Measurements from ENCODE around the gene MACC1. TPM values are rescaled to one million over a fixed set of nuclear protein-coding genes. Genes with fewer than 3 reads are reported as not detected.

Gene MACC1
- total RNA-seq (1 to 10 TPM in 1 of 2 donors, under 1 TPM in 1; 0.93 to 1.0 TPM), polyA plus RNA-seq (under 1 TPM; 0.02 to 0.07 TPM)

- Histone ChIP-seq H3K4me3 (ENCODE audit: low read depth in 1 of 3, low read length in 3 of 3) (no peak within 1 kb of the TSS), H3K27ac (ENCODE audit: low read depth in 1 of 2, low read length in 2 of 2) (no peak within 1 kb of the TSS), H3K9ac (ENCODE audit: low read depth in 1 of 2, low read length in 2 of 2) (no peak within 1 kb of the TSS), H3K27me3 (ENCODE audit: control insufficient read depth in 4 of 4, insufficient read depth in 4 of 4, low read length in 3 of 4) (no peaks in the 10 kb centered on the region), H3K36me3 (ENCODE audit: control insufficient read depth in 4 of 4, insufficient read depth in 3 of 4, low read depth in 1 of 4, low read length in 3 of 4) (no peaks in the 10 kb centered on the region), H3K9me3 (ENCODE audit: control insufficient read depth in 4 of 4, low read length in 3 of 4) (no peaks in the 10 kb centered on the region), H3K4me1 (ENCODE audit: control insufficient read depth in 4 of 4, insufficient read depth in 4 of 4, low read length in 3 of 4) (peaks cover 0 to 3% (median under 1%) of the 10 kb centered on the region in 4 donors)
- no peak for DNase-seq (ENCODE audit: low spot score)
- TF ChIP-seq EGR1 (IDR thresholded peaks at IDR 0.05; ENCODE audit: low read depth in 2 of 2) (no peak), SP1 (IDR thresholded peaks at IDR 0.05) (peak; percentile 14)
- 26% methylated on average over 6 of the region's 6 CpGs for WGBS
Observed at GRCh38 chr7:20217193-20217948, at the start of gene MACC1. Gene MACC1 (minus strand): TSS chr7:20217384. CDS start chr7:20161862, 55,522 bp downstream.

GRCh38 chr7:20264623-20265022 lies 47.4 kb upstream of the MACC1 start:
- Histone ChIP-seq H3K36me3 (ENCODE audit: control insufficient read depth in 4 of 4, insufficient read depth in 3 of 4, low read depth in 1 of 4, low read length in 3 of 4) (no peaks in the 10 kb centered on the region), H3K9me3 (ENCODE audit: control insufficient read depth in 4 of 4, low read length in 3 of 4) (no peaks in the 10 kb centered on the region), H3K4me3 (ENCODE audit: low read depth in 1 of 3, low read length in 3 of 3) (no peak overlapping the region), H3K9ac (ENCODE audit: low read depth in 1 of 2, low read length in 2 of 2) (no peak overlapping the region), H3K4me1 (ENCODE audit: control insufficient read depth in 4 of 4, insufficient read depth in 4 of 4, low read length in 3 of 4) (no peaks in the 10 kb centered on the region), H3K27me3 (ENCODE audit: control insufficient read depth in 4 of 4, insufficient read depth in 4 of 4, low read length in 3 of 4) (peaks cover 0 to 3% (median 0%) of the 10 kb centered on the region in 4 donors), H3K27ac (ENCODE audit: low read depth in 1 of 2, low read length in 2 of 2) (no peak overlapping the region)
- TF ChIP-seq RAD21 (IDR thresholded peaks at IDR 0.05) (no peak), JUND (IDR thresholded peaks at IDR 0.05) (no peak), SP1 (IDR thresholded peaks at IDR 0.05) (no peak), REST (IDR thresholded peaks at IDR 0.05) (no peak), YY1 (IDR thresholded peaks at IDR 0.05) (no peak), GABPA (IDR thresholded peaks at IDR 0.05 in 1 of 2, conservative IDR thresholded peaks at IDR 0.05 in 1 of 2) (no peak), FOXA2 (IDR thresholded peaks at IDR 0.05) (no peak), TAF1 (conservative IDR thresholded peaks at IDR 0.05) (no peak)
- TF ChIP-seq, protein P1, sequence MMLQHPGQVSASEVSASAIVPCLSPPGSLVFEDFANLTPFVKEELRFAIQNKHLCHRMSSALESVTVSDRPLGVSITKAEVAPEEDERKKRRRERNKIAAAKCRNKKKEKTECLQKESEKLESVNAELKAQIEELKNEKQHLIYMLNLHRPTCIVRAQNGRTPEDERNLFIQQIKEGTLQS (IDR thresholded peaks at IDR 0.05): no peak
- WGBS: 59% methylated on average over 2 of the region's 2 CpGs
- DNase-seq (ENCODE audit: low spot score): no peak

GRCh38 chr7:20260223-20260622 lies 43.0 kb upstream of the MACC1 start:
- Histone ChIP-seq H3K9me3 (ENCODE audit: control insufficient read depth in 4 of 4, low read length in 3 of 4) (no peaks in the 10 kb centered on the region), H3K27ac (ENCODE audit: low read depth in 1 of 2, low read length in 2 of 2) (no peak overlapping the region), H3K9ac (ENCODE audit: low read depth in 1 of 2, low read length in 2 of 2) (no peak overlapping the region), H3K36me3 (ENCODE audit: control insufficient read depth in 4 of 4, insufficient read depth in 3 of 4, low read depth in 1 of 4, low read length in 3 of 4) (no peaks in the 10 kb centered on the region), H3K27me3 (ENCODE audit: control insufficient read depth in 4 of 4, insufficient read depth in 4 of 4, low read length in 3 of 4) (peaks cover 0 to 5% (median 0%) of the 10 kb centered on the region in 4 donors), H3K4me1 (ENCODE audit: control insufficient read depth in 4 of 4, insufficient read depth in 4 of 4, low read length in 3 of 4) (no peaks in the 10 kb centered on the region), H3K4me3 (ENCODE audit: low read depth in 1 of 3, low read length in 3 of 3) (no peak overlapping the region)
- 68% methylated on average over 1 of the region's 1 CpG for WGBS
- no peak for DNase-seq (ENCODE audit: low spot score)
- TF ChIP-seq, protein P2, sequence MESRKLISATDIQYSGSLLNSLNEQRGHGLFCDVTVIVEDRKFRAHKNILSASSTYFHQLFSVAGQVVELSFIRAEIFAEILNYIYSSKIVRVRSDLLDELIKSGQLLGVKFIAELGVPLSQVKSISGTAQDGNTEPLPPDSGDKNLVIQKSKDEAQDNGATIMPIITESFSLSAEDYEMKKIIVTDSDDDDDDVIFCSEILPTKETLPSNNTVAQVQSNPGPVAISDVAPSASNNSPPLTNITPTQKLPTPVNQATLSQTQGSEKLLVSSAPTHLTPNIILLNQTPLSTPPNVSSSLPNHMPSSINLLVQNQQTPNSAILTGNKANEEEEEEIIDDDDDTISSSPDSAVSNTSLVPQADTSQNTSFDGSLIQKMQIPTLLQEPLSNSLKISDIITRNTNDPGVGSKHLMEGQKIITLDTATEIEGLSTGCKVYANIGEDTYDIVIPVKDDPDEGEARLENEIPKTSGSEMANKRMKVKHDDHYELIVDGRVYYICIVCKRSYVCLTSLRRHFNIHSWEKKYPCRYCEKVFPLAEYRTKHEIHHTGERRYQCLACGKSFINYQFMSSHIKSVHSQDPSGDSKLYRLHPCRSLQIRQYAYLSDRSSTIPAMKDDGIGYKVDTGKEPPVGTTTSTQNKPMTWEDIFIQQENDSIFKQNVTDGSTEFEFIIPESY (IDR thresholded peaks at IDR 0.05): no peak
- no peak for TF ChIP-seq TAF1 (conservative IDR thresholded peaks at IDR 0.05)
- no peak for TF ChIP-seq HNF4A (conservative IDR thresholded peaks at IDR 0.05)
- no peak for TF ChIP-seq SP1 (IDR thresholded peaks at IDR 0.05)
- no peak for TF ChIP-seq FOXA1 (IDR thresholded peaks at IDR 0.05)
- no peak for TF ChIP-seq CTCF (IDR thresholded peaks at IDR 0.05; ENCODE audit: low read depth, low read length, missing input control)

Data from liver (tissue), 9 donors.